ENCODE measurements around the gene HGFAC. TPM values are rescaled to one million over a fixed set of nuclear protein-coding genes. Genes with fewer than 3 reads are reported as not detected.
A peak's percentile ranks its signal among the peaks of the same experiment; 100 is the strongest.
"Not testable (repeated sequence)": the region's sequence is repeated elsewhere in the genome, so short reads cannot be mapped to it uniquely, and the experiment has no call there.

The HGFAC gene
- total and polyA plus RNA-seq, 8 donors = 0.09 to 2.2 (median 0.47) TPM; not detected in 3

DNA sequence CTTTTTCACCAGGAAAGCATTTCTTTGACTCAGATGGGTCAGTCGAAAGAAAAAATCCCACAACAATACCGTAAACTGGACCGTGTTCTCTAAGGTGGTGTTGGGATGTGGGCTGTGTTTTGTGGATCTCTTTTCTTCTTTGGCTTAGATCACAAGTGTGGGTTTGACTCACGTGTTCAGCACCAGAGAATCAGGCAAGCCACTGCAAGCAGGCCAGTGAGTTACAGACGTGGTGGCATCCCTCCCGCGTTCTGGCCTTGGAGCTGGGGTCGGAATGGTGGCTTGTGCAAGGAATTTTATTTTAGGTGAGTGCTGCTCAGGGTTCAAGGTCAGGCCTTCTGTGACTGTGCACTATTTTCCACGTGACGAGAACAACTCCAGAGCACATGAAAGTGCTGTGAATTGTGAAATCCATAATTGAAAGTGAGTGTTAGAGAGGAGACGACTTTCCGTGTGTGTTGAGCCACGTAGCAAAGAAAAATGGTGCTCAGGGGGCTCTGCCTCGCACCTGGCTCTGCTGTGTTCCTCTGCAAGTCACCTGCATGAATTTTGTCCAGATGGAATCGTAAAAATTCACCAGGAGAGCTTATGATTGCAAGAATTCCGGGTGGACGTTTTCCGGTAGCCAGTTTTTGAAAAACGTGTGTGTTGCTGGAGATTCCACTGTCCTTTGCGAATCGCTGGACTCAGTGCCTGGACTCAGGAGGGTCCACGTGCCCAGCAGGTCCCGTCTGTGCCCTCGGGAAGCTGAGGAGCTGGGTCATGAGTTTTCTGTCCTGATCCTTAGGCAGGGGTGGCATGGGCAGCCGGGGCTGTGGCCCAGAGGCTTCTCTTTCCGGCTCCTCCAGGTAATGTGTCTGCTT lies 33.6 kb upstream of the HGFAC start:
- no peak for FAIRE-seq
- intact Hi-C loops (cut with DNase I) = no loop called here
- WGBS, 2 donors = 78 to 80% methylated on average over 26 of the region's 26 CpGs
- no peak for DNase-seq
- no peak for ATAC-seq
- Histone ChIP-seq H3K27me3 (no peaks in the 10 kb centered on the region), H3K9me3 (no peaks in the 10 kb centered on the region), H3K4me3 (no peak overlapping the region), H3K27ac (no peak overlapping the region), H3K36me3 (no peaks in the 10 kb centered on the region), H3K4me1 (no peaks in the 10 kb centered on the region)
- TF ChIP-seq CTCF (IDR thresholded peaks at IDR 0.05) = no peak

- H3K27ac ChIP-seq = no peak overlapping the region
- 85 to 87% methylated on average over 8 of the region's 8 CpGs for WGBS, 2 donors
These were observed 32.9 kb upstream of the HGFAC start for GRCh38 chr4:3408793-3409330.

GRCh38 chr4:3409571-3410091 lies 32.1 kb upstream of the HGFAC start:
- WGBS, 2 donors = 84 to 87% methylated on average over 15 of the region's 15 CpGs

More at GRCh38 chr4:3408793-3409330, 32.9 kb upstream of the HGFAC start:
- DNase-seq (no peak), ATAC-seq (no peak), FAIRE-seq (no peak)
- H3K27me3 ChIP-seq = no peaks in the 10 kb centered on the region
- no peaks in the 10 kb centered on the region for H3K4me1 ChIP-seq
- H3K4me3 ChIP-seq = no peak overlapping the region
- intact Hi-C loops (cut with DNase I) = no loop called here
- H3K9me3 ChIP-seq = no peaks in the 10 kb centered on the region
- no peak for TF ChIP-seq CTCF (IDR thresholded peaks at IDR 0.05)
- H3K36me3 ChIP-seq = no peaks in the 10 kb centered on the region

GRCh38 chr4:3410401-3411135 lies 31.2 kb upstream of the HGFAC start:
- no peaks in the 10 kb centered on the region for H3K27me3 ChIP-seq
- H3K27ac ChIP-seq = no peak overlapping the region
- 84 to 87% methylated on average over 22 of the region's 22 CpGs for WGBS, 2 donors
- no peak overlapping the region for H3K4me3 ChIP-seq
- intact Hi-C loops (cut with DNase I) = no loop called here
- no peaks in the 10 kb centered on the region for H3K4me1 ChIP-seq
- FAIRE-seq = no peak
- ATAC-seq = no peak
- H3K9me3 ChIP-seq = no peaks in the 10 kb centered on the region
- no peaks in the 10 kb centered on the region for H3K36me3 ChIP-seq
- no peak for DNase-seq
- no peak for TF ChIP-seq CTCF (IDR thresholded peaks at IDR 0.05)

More at GRCh38 chr4:3409571-3410091, 32.1 kb upstream of the HGFAC start:
- Histone ChIP-seq H3K4me1 (no peaks in the 10 kb centered on the region), H3K27ac (no peak overlapping the region), H3K27me3 (no peaks in the 10 kb centered on the region), H3K9me3 (no peaks in the 10 kb centered on the region), H3K36me3 (no peaks in the 10 kb centered on the region), H3K4me3 (no peak overlapping the region)
- intact Hi-C loops (cut with DNase I) = no loop called here
- TF ChIP-seq CTCF (IDR thresholded peaks at IDR 0.05) = no peak
- DNase-seq = peak in 1 of 6 donors; percentile 49
- no peak for ATAC-seq
- FAIRE-seq = no peak

- 94 to 96% methylated on average over 17 of the region's 17 CpGs for WGBS, 2 donors
- H3K27me3 ChIP-seq; DNase-seq; H3K9me3 ChIP-seq; ATAC-seq; H3K4me3 ChIP-seq; H3K4me1 ChIP-seq; H3K27ac ChIP-seq; FAIRE-seq; H3K36me3 ChIP-seq; intact Hi-C loops (cut with DNase I): not testable (repeated sequence)
These were observed 30.6 kb upstream of the HGFAC start for GRCh38 chr4:3411190-3411589.

Measured in pancreas (tissue), 10 donors.